K562 (cell line): Measurements from ENCODE around the gene MFSD11. TPM values are rescaled to one million over a fixed set of nuclear protein-coding genes. Genes with fewer than 3 reads are reported as not detected.

ENCODE experiments used
- ATAC-seq: fragments of 200-7000 bp; cut with Tn5 transposase; 3 replicates; pipeline ENCODE4 v1.9.1; 2020; ENCODE audit warnings: moderate library complexity
- BruUV-seq: library from RNA; stranded (reverse); fragments of 400-500 nt; replicated peaks from 2 replicates; lab custom pipeline; 2021; lab: Mats Ljungman, UMichigan
- CTCF ChIA-PET: fragments of 300-600 bp; formaldehyde crosslinking; extraction: SDS; loops from one replicate; lab custom pipeline; 2021; ENCODE audit warnings: low intra/inter-chr PET ratio; lab: Yijun Ruan, JAX
- POLR2A ChIA-PET: fragments of 300-600, 350-650 bp; sonication (Branson Sonifier 250); formaldehyde crosslinking; extraction: SDS; loops from one replicate; lab custom pipeline; 2021; ENCODE audit warnings: antibody characterized with exemption, inconsistent platforms; lab: Yijun Ruan, JAX
- DNase-seq, 4 experiments: peaks; one replicate each; pipeline versions ENCODE4 v3.0.0 to v3.0.0-alpha.2; 2011 to 2018; ENCODE audit warnings: low spot score in 3 of 4, mixed read lengths in 3 of 4; ENCODE audit errors: extremely low read depth in 1 of 4
- FAIRE-seq: peaks from 2 replicates; lab custom pipeline; 2011; peaks lifted over from hg19 to GRCh38; lab: Jason Lieb, UNC
- H2AFZ ChIP-seq: 2 replicates; pipeline ENCODE4 v1.6.0; 2011; ENCODE audit warnings: low read depth, low read length, control low read depth, inconsistent platforms
- H3K27ac ChIP-seq: fragments of 200-600 bp; 3 replicates; pipeline ENCODE4 v1.8.0; 2011; ENCODE audit warnings: low read depth, mild to moderate bottlenecking, control low read depth, inconsistent platforms, low read length, moderate library complexity, mixed read lengths; ENCODE audit errors: extremely low read depth
- H3K27me3 ChIP-seq, 2 experiments: fragments of 300-600 bp in 1 of 2; 2 replicates in 1 of 2; 3 replicates in 1 of 2; pipeline versions ENCODE4 v1.6.0 to v1.8.0; 2011; ENCODE audit warnings: inconsistent platforms in 2 of 2, low read length in 2 of 2, mild to moderate bottlenecking in 1 of 2, mixed read lengths in 1 of 2, moderate library complexity in 1 of 2; ENCODE audit not compliant: control insufficient read depth in 2 of 2, insufficient read depth in 2 of 2
- H3K36me3 ChIP-seq: fragments of 300-600 bp; 3 replicates; pipeline ENCODE4 v1.8.0; 2011; ENCODE audit warnings: mild to moderate bottlenecking, low read length, inconsistent platforms; ENCODE audit not compliant: control insufficient read depth, insufficient read depth
- H3K4me1 ChIP-seq, 2 experiments: fragments of 200-600 bp in 1 of 2; replicated peaks in 1 of 2; 2 replicates in 1 of 2; 3 replicates in 1 of 2; pipeline versions ENCODE4 v1.5.1 to v1.8.0; 2011; ENCODE audit warnings: inconsistent platforms in 2 of 2, low read length in 2 of 2, mild to moderate bottlenecking in 1 of 2, mixed read lengths in 1 of 2, moderate library complexity in 1 of 2; ENCODE audit not compliant: control insufficient read depth in 2 of 2, insufficient read depth in 2 of 2
- H3K4me2 ChIP-seq: 2 replicates; pipeline ENCODE4 v1.6.1; 2011; ENCODE audit warnings: low read length, control low read depth, inconsistent platforms, mixed read lengths; ENCODE audit not compliant: insufficient read depth
- H3K4me3 ChIP-seq: fragments of 200-600 bp; sonication (generic), shearing (Covaris generic); 2 replicates; pipeline ENCODE4 v1.5.1; 2016; ENCODE audit warnings: control low read depth, inconsistent platforms
- H3K79me2 ChIP-seq: fragments of 200-600 bp; 3 replicates; pipeline ENCODE4 v1.8.0; 2011; ENCODE audit warnings: low read length, inconsistent platforms; ENCODE audit not compliant: control insufficient read depth, insufficient read depth
- H3K9ac ChIP-seq, 2 experiments: 2 replicates each; pipeline versions ENCODE4 v1.6.0 to v1.6.1; 2011; ENCODE audit warnings: low read depth in 2 of 2, low read length in 2 of 2, control low read depth in 1 of 2, inconsistent platforms in 1 of 2, mild to moderate bottlenecking in 1 of 2, mixed read lengths in 1 of 2; ENCODE audit not compliant: insufficient read depth in 1 of 2
- H3K9me1 ChIP-seq: one replicate; pipeline ENCODE4 v1.6.0; 2011; ENCODE audit warnings: inconsistent platforms, mild to moderate bottlenecking, low read length, moderate library complexity; ENCODE audit not compliant: control insufficient read depth, insufficient read depth
- H3K9me3 ChIP-seq: replicated peaks from 2 replicates; pipeline ENCODE4 v1.5.1; 2011; ENCODE audit warnings: low read depth, low read length, inconsistent platforms; ENCODE audit not compliant: control insufficient read depth, insufficient read depth
- H4K20me1 ChIP-seq: replicated peaks from 2 replicates; pipeline ENCODE4 v1.6.1; 2011; ENCODE audit warnings: low read length, inconsistent platforms, mixed read lengths; ENCODE audit not compliant: control insufficient read depth, insufficient read depth
- ASH1L ChIP-seq: fragments of 450-650 bp; IDR thresholded peaks from 2 replicates; pipeline ENCODE4 v1.6.1; 2018; ENCODE audit warnings: borderline replicate concordance, mild to moderate bottlenecking, low read depth; ENCODE audit not compliant: partially characterized antibody
- CBX5 ChIP-seq: IDR thresholded peaks from 2 replicates; pipeline ENCODE4 v1.6.1; 2014; ENCODE audit warnings: low read depth, borderline replicate concordance
- CHD1 ChIP-seq: fragments of 200-600 bp; sonication (generic); IDR thresholded peaks from one replicate; pipeline ENCODE4 v1.6.1; 2012; ENCODE audit warnings: mild to moderate bottlenecking, moderate library complexity, low read length, inconsistent platforms
- FOXK1 ChIP-seq: sonication (generic); formaldehyde crosslinking; IDR thresholded peaks from 2 replicates; pipeline ENCODE4 v1.8.0; 2022; ENCODE audit warnings: missing genetic modification reagents, mild to moderate bottlenecking, borderline replicate concordance
- HSF4 ChIP-seq: fragments of 250-450 bp; sonication (Bioruptor Pico); IDR thresholded peaks from 2 replicates; pipeline ENCODE4 v2.1.2; 2022; ENCODE audit warnings: mild to moderate bottlenecking, moderate library complexity, borderline replicate concordance
- NBN ChIP-seq: fragments of 450-650 bp; IDR thresholded peaks from 2 replicates; pipeline ENCODE4 v1.6.1; 2016; ENCODE audit warnings: low read depth, mild to moderate bottlenecking
- NFE2L1 ChIP-seq: fragments of 450-650 bp; IDR thresholded peaks from 2 replicates; pipeline ENCODE4 v1.6.1; 2016; ENCODE audit warnings: missing genetic modification characterization, low read depth, mild to moderate bottlenecking, missing compliant biosample characterization, moderate library complexity, borderline replicate concordance
- RBM39 ChIP-seq: fragments of 200-400 bp; formaldehyde crosslinking; optimal IDR thresholded peaks from 2 replicates; pipeline ENCODE3; 2018; ENCODE audit warnings: low read depth, low read length
- SMAD1 ChIP-seq: fragments of 150-350 bp; IDR thresholded peaks from 2 replicates; pipeline ENCODE4 v1.6.1; 2014; ENCODE audit warnings: low read length, low read depth; ENCODE audit not compliant: partially characterized antibody
- SMARCE1 ChIP-seq: fragments of 450-650 bp; IDR thresholded peaks from 2 replicates; pipeline ENCODE4 v1.7.1; 2016; ENCODE audit warnings: mild to moderate bottlenecking
- THRAP3 ChIP-seq: fragments of 450-650 bp; IDR thresholded peaks from 2 replicates; pipeline ENCODE4 v1.6.1; 2016; ENCODE audit warnings: mild to moderate bottlenecking, inconsistent platforms, borderline replicate concordance
- TOE1 ChIP-seq, 2 experiments: fragments of 450-650 bp in 1 of 2; sonication (generic) in 1 of 2; formaldehyde crosslinking in 1 of 2; IDR thresholded peaks; 2 replicates each; pipeline versions ENCODE4 v1.7.1 to v1.8.0; 2016 to 2022; ENCODE audit warnings: borderline replicate concordance in 2 of 2, mild to moderate bottlenecking in 2 of 2, antibody characterized with exemption in 1 of 2, inconsistent platforms in 1 of 2, low read depth in 1 of 2, missing genetic modification reagents in 1 of 2, moderate library complexity in 1 of 2
- ZNF184 ChIP-seq: sonication (generic); formaldehyde crosslinking; IDR thresholded peaks from 2 replicates; pipeline ENCODE4 v1.5.0; 2020; ENCODE audit warnings: missing genetic modification reagents
- ZNF197 ChIP-seq: fragments of 200-800 bp; sonication (Bioruptor generic); IDR thresholded peaks from 2 replicates; pipeline ENCODE4 v1.6.1; 2016; ENCODE audit warnings: low read depth, missing genetic modification characterization, missing compliant biosample characterization
- ZNF232 ChIP-seq: sonication (generic); formaldehyde crosslinking; IDR thresholded peaks from 2 replicates; pipeline ENCODE4 v1.8.0; 2022; ENCODE audit warnings: mild to moderate bottlenecking, missing genetic modification reagents
- WGBS: fragments of 100-300 bp; shearing (Covaris generic); methylation state at CpG from one replicate; pipeline ENCODE4 v1.1.6; 2016; ENCODE audit warnings: low coverage, mixed read lengths; ENCODE audit not compliant: insufficient coverage; ENCODE audit errors: missing lambda C conversion rate; 5-methylcytosine and 5-hydroxymethylcytosine counted together
- in situ Hi-C: fragments of 300-500 bp; cut with MboI; formaldehyde crosslinking; loops from 4 replicates; pipeline ENCODE4 v1.15.0; 2018; ENCODE audit warnings: inconsistent platforms, mixed read lengths
- intact Hi-C: fragments of 100-400 bp; cut with micrococcal nuclease; formaldehyde crosslinking; loops from 2 replicates; pipeline ENCODE4 v1.14.2; 2022
- polyA plus RNA-seq, 8 experiments: library from polyadenylated mRNA; depleted of rRNA in 4 of 8; stranded (reverse) in 5 of 8; unstranded in 3 of 8; fragments of >200 nt; fragmentation: Nextera tagmentation in 2 of 8; fragmentation: Illumina TruSeq in 1 of 8; extraction: Ambion mirVana in 2 of 8; extraction: Trizol in 1 of 8; gene quantifications; 2 replicates each; pipeline versions ENCODE4 v1.2.1 to v1.2.3, GENCODE V29; 2011 to 2014; ENCODE audit warnings: inconsistent platforms in 1 of 8, missing spikeins in 1 of 8
- total RNA-seq, 7 experiments: library from RNA; depleted of rRNA in 6 of 7; stranded (reverse); fragments of >200 nt in 6 of 7; fragmentation: Illumina TruSeq in 2 of 7; extraction: Trizol in 2 of 7; gene quantifications; 2 replicates each; pipeline versions ENCODE4 v1.2.1 to v1.2.3, GENCODE V29; 2011 to 2021; ENCODE audit warnings: low replicate concordance in 1 of 7
- TF ChIP-seq, protein P1 (sequence below): fragments of 450-650 bp; IDR thresholded peaks from 2 replicates; pipeline ENCODE4 v1.6.1; 2016; ENCODE audit warnings: borderline replicate concordance
- TF ChIP-seq, protein P2 (sequence below), 2 experiments: fragments of 450-650 bp in 1 of 2; sonication (generic) in 1 of 2; formaldehyde crosslinking in 1 of 2; IDR thresholded peaks in 1 of 2; conservative IDR thresholded peaks in 1 of 2; 2 replicates each; pipeline versions ENCODE4 v1.6.1 to v1.8.1; 2016 to 2023; ENCODE audit warnings: mild to moderate bottlenecking in 2 of 2, moderate library complexity in 2 of 2, inconsistent platforms in 1 of 2, missing genetic modification reagents in 1 of 2

The MFSD11 gene
- total and polyA plus RNA-seq, 9 of the 15 experiments (the other 6 are each of a cell fraction or from before 2014, with no cell fraction given), result 14.4 to 24.5 (median 19.9) TPM

DNA sequence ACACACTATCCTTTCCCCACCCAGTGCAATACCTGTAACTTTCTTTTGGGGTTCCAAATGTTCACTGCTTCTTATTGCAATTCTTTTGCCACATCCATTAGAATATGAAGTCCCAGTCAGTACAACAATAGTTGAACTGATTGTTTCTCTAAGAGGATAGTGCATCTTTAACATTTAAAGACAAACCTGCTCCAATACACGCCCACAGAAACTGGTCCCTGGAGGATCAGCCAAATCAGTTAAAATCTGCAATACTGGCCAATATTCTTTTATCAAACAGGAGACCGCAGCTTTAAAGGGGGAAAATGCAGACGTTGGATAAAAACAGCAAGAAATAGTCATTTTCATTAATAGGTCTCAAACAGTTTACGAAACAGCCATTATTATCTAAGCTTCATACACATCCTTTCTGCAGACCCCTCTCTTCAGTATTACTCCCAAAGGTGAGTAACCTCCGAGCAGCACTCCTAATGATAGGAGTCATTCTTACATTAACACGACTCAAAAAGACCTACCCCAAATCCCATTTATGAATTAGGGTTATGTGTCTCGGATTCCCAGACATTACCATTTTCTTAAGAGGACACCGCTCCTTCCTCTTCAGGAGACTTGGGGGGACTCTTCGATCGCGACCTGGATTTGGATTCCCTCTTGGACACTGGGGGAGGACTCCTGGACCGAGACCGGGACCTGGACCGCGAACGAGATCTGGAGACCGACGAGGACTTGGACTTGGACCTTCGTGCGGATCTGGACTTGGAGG lies 2.2 kb upstream of the MFSD11 start:
- Histone ChIP-seq H3K4me1 (peaks cover 5 to 27% of the 10 kb centered on the region in 2 experiments), H3K79me2 (peaks cover 90% of the 10 kb centered on the region), H3K9me3 (no peaks in the 10 kb centered on the region), H3K4me3 (peak overlapping the region; percentile 91), H2AFZ (no peak overlapping the region), H3K4me2 (peak overlapping the region; percentile 85), H3K27me3 (no peaks in the 10 kb centered on the region), H3K27ac (peak overlapping the region; percentile 94), H4K20me1 (peaks cover 31% of the 10 kb centered on the region), H3K36me3 (peaks cover 54% of the 10 kb centered on the region), H3K9me1 (no peaks in the 10 kb centered on the region), H3K9ac (peak overlapping the region; percentile 94 to 99)
- no peak for ATAC-seq
- POLR2A ChIA-PET, result interaction anchor here (0.6 to 8.5 kb wide), 20 partner anchors 9 to 1202 kb away, joined by 3 to 75 read pairs (median 4); partner anchors contain the start of genes JMJD6 and METTL23
- intact Hi-C loops, result loop anchor here (2.0 kb wide), 1 partner anchor 53 kb away; no protein-coding TSS in a partner anchor
- WGBS, result 0% methylated on average over 18 of the region's 20 CpGs
- no peak for FAIRE-seq
- CTCF ChIA-PET, result interaction anchor here (1.0 kb wide), 1 partner anchor 9 kb away, joined by 3 read pairs; no protein-coding TSS in a partner anchor
- in situ Hi-C loops, result no loop called here
- no TSS peak for BruUV-seq
- DNase-seq, result peak in 1 of 4 experiments; percentile 15
- TF ChIP-seq HSF4 (CRISPR knock-in tag) (no peak), SMARCE1 (0 out of 2 replicates have a peak, but pooled peaks have one; percentile 17), SMAD1 (peak; percentile 20), RBM39 (peak; percentile 93), TOE1 (IDR thresholded peaks at IDR 0.05; ENCODE audit: borderline replicate concordance) (0 out of 2 replicates have a peak, but pooled peaks have one; percentile 45), TOE1 (CRISPR knock-in tag; IDR thresholded peaks at IDR 0.05; ENCODE audit: borderline replicate concordance, low read depth) (no peak), ZNF184 (CRISPR knock-in tag) (no peak), NFE2L1 (tag) (no peak), FOXK1 (CRISPR knock-in tag) (peak; percentile 86; the same call in 1 of the 2 replicates), ZNF232 (CRISPR knock-in tag) (peak; percentile 61; the same call in 1 of the 2 replicates), ZNF197 (CRISPR knock-in tag) (0 out of 2 replicates have a peak, but pooled peaks have one; percentile 34), CBX5 (no peak), ASH1L (no peak), THRAP3 (peak; percentile 51; the same call in 1 of the 2 replicates), NBN (0 out of 2 replicates have a peak, but pooled peaks have one; percentile 26), CHD1 (peak; percentile 98)
- TF ChIP-seq, protein P1, sequence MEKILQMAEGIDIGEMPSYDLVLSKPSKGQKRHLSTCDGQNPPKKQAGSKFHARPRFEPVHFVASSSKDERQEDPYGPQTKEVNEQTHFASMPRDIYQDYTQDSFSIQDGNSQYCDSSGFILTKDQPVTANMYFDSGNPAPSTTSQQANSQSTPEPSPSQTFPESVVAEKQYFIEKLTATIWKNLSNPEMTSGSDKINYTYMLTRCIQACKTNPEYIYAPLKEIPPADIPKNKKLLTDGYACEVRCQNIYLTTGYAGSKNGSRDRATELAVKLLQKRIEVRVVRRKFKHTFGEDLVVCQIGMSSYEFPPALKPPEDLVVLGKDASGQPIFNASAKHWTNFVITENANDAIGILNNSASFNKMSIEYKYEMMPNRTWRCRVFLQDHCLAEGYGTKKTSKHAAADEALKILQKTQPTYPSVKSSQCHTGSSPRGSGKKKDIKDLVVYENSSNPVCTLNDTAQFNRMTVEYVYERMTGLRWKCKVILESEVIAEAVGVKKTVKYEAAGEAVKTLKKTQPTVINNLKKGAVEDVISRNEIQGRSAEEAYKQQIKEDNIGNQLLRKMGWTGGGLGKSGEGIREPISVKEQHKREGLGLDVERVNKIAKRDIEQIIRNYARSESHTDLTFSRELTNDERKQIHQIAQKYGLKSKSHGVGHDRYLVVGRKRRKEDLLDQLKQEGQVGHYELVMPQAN, result 0 out of 2 replicates have a peak, but pooled peaks have one; percentile 39
- TF ChIP-seq, protein P2, sequence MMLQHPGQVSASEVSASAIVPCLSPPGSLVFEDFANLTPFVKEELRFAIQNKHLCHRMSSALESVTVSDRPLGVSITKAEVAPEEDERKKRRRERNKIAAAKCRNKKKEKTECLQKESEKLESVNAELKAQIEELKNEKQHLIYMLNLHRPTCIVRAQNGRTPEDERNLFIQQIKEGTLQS (IDR thresholded peaks at IDR 0.05), result no peak
- TF ChIP-seq, protein P2 (CRISPR knock-in tag; conservative IDR thresholded peaks at IDR 0.05), result peak; percentile 24; the same call in 1 of the 2 replicates
